Activated T-cell treated with anti-CD3 and anti-CD28 coated beads, Interleukin-2, amount 50 U/mL, for 48 hours (primary cell): Measurements from ENCODE around the gene NUMB.

Source experiments
- DNase-seq, 2 experiments: peaks; one replicate each; pipeline ENCODE4 v3.0.0-alpha.2; 2020

NUMB gene

DNA sequence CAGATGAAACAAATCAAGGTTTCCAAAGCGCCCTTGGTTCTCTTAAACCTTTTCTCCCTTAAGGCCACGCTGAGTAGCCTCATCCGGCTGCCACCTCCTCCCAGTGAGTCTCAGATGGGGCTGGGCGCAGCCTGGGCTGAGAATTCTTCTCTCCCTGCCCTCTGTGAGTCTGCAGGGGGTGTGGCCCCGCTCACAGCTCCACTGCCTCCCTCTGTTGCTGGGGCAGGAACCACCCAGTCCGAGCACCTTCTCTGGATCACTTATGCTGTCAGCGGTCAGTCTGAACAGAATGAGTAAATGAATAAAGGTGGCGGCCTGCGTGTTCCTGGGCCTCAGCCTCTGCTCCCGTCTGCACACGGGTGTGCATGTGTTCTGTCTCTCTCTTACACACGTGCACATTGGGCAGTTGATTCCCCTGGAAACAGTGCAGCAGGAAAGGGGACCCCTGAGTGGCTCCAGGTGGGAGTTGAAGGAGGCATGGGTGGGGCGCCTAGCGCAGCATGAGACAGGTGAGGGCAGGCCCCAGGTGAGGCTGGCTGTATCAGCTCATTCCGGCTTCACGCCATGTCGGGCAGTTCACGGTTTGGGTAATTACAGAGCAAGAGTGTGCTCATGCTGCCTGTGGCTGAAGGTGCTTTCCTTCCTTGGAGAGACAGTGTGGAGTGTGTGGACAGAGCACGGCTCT lies 216.7 kb downstream of the NUMB start:
- DNase-seq = no peak

GRCh38 chr14:73240816-73241480 lies 217.4 kb downstream of the NUMB start:
- no peak for DNase-seq

GRCh38 chr14:73239393-73240241 lies 218.7 kb downstream of the NUMB start:
- no peak for DNase-seq

DNA sequence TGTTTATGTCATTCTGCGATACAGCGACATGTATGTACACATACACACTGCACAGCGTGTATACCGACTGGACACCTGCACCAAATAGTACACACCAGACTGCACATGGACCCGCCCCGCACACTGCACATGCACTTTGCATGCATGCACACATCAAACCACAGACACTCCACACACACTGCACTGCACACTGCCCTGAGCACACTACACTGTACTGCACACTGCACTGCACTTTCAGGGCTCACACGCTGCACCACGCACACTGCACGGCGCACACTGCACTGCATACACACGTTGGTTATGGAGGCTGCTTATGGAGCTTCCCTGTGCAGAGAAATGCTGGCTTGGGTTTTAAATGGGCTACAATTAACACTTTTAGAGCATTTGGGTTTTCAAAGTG lies 219.4 kb downstream of the NUMB start:
- DNase-seq = no peak

GRCh38 chr14:73238424-73238852 lies 219.9 kb downstream of the NUMB start:
- DNase-seq = peak; percentile 42 to 45

GRCh38 chr14:73237786-73238423 lies 220.4 kb downstream of the NUMB start:
- DNase-seq = peak in 1 of 2 experiments; percentile 24

DNA sequence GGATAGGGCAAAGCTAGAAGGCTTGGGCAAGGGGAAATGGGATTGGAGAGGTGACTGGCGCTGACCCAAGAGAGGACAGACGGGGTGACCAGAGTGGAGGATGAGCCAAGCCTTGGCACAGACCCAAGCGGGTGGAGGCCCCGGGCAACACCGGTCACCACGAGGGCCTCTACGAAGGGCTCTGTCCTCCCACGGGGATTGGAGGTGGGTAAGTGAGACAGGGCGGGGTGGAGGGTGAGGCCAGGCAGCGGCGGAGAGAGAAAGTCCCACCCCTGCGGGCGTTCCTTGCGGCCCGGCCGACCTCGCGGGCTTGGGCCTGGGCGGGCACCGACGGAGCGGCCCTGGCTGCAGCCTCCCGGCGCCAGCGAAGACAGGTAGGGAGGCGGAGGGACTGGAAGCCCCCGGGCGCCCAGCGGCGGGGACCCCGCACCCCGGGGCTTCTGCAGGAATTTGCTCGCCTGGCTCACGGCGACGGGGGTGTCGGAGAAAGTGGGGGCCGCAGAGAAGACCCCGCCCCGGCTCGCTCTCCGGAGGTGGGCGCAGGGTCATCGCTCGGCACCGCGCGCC lies 221.0 kb downstream of the NUMB start, which contains the start of gene PAPLN:
Gene PAPLN (plus strand): TSS at position 288 of the 567 bp plus-strand sequence. CDS start 2,273 bp downstream, outside the sequence.
- peak in 1 of 2 experiments; percentile 31 for DNase-seq

DNA sequence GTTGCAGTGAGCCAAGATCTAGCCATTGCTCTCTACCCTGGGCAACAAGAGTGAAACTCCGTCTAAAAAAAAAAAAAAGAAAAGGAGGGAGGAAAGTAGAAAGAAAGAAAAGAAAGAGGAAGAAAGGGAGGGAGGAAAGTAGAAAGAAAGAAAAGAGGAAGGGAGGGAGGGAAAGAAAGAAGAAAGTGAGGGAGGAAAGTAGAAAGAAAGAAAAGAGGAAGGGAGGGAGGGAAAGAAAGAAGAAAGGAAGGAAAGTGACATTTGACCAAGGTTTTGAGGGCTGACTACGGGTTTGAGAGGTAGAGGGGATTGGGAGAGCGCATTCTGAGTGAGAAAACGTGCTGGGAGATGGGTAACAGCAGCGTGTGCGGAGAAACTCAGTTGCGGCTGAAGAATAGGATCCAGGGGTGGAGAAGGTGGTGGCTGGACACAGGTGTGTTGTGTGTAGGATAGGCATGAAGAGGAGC lies 221.6 kb downstream of the NUMB start:
- DNase-seq = no peak

DNA sequence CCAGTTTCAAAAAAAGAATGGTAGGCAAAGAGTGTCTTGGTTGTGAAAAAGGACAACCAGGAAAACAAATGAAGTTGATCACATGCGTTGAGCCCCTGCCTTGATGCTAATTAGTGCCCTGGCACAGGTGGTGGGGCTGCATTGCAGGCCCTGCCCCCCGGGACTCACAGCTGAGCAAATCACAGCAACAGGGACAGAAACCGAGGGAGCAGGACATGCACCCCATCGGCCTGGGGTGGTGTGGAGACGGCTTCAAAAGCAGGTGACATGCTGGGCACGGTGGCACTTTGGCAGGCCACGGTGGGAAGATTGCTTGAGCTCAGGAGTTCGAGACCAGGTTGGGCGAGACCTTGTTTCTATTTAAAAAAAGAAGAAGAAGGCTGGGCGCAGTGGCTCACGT lies 222.2 kb downstream of the NUMB start:
- no peak for DNase-seq

DNA sequence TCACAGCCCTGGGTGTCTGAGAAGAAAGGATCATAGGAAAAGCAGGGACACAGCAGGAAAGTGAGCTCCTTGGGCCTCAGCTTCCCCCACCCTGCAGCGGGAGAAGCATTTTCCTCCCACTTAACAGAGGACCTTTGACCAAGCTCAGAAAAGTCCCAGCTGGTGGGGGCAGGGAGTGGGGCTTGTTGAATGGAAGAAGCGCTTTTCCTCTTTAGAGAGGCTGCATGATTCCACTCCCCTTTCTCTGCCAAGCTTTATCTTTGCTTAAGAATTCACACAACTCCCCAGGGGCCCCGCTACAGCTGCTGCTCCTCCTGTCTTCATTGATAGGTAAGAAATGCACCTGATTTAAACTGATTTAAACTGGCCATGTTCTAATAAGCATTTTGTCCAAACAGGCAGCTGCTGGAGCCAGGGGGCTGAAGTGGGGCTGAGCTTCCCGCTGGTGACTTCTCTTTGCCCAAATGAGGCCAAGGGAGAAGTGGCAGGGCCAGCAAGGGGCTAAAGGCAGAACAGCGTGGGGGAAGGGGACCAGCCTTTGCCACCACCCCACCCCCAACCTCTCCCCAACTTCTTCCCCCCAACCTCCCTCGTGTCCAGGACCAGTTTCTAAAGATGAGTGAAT lies 222.7 kb downstream of the NUMB start:
- DNase-seq = no peak

GRCh38 chr14:73234586-73235394 lies 223.6 kb downstream of the NUMB start:
- no peak for DNase-seq

- no peak for DNase-seq
These were observed 224.3 kb downstream of the NUMB start for GRCh38 chr14:73234029-73234428.

GRCh38 chr14:73233564-73233963 lies 224.8 kb downstream of the NUMB start:
- no peak for DNase-seq

- DNase-seq = no peak
These were observed 225.4 kb downstream of the NUMB start for GRCh38 chr14:73232984-73233383.

- no peak for DNase-seq
These were observed 226.1 kb downstream of the NUMB start for GRCh38 chr14:73231981-73232851.

GRCh38 chr14:73230051-73230450 lies 228.3 kb downstream of the NUMB start:
- no peak for DNase-seq

- no peak for DNase-seq
These were observed 230.2 kb downstream of the NUMB start for GRCh38 chr14:73227812-73228781.

DNA sequence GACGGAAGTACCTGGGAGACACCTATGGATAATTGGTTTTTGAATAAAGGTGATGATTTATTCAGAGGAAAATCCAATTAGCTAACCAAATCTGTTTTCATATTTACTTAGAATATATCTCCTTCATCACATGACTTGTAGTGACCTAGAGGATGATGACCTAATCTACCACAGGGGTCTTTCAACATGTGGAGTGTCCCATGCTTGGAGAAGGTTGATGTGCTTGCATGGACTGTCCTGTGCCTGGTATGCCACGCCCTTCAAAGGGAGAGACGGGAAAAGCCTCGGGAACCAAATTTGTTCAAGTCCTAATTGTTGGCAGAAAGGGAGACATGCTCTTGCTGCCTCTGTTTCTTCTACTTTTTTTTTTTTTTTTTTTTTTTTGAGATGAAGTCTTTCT lies 232.8 kb downstream of the NUMB start:
- DNase-seq = no peak
